ENCODE measurements around the gene OPCML. TPM values are rescaled to one million over a fixed set of nuclear protein-coding genes. Genes with fewer than 3 reads are reported as not detected.

OPCML gene
- total RNA-seq, 1 experiment from 2014 or later = 0.94 TPM

DNA sequence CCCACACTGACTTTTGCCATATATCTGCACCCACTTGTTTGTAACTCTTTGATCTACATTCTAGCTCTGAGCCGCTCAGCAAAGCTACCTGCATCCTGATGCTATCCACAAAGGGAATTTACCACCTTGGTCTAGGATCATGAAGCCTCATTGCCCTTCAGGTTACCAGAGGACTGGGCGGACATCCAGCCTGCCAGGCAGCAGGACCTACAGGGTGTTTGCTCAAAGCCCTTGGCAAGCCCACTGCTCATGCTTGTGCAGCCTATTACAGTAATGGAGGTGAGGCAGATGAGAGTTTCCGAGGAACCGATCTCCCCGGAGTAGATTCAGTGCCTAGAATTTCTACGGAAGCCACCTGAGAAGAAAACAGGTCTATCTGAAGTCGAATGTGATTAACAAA, 417.2 kb downstream of the OPCML start:
- no peaks in the 10 kb centered on the region for H3K27me3 ChIP-seq (ENCODE audit: insufficient read depth, low read length)

More for the DNA sequence above, 417.2 kb downstream of the OPCML start:
- no peak overlapping the region for H3T11ph ChIP-seq (ENCODE audit: low read length)
- no peak overlapping the region for H3K4ac ChIP-seq (ENCODE audit: low read depth, low read length)
- no peak overlapping the region for H4K8ac ChIP-seq (replicated peaks; ENCODE audit: insufficient read length, low read depth, low read length)
- Mint-ChIP-seq H3K4me1 (peaks cover 0 to 2% of the 10 kb centered on the region in 2 experiments; a peak in 1 of 4 replicates), H3K27ac (no peak overlapping the region), H3K4me3 (no peak overlapping the region), H3K27me3 (ENCODE audit: low read depth) (no peaks in the 10 kb centered on the region), H3K36me3 (ENCODE audit: insufficient read depth in 1 of 3, low read depth in 3 of 3) (no peaks in the 10 kb centered on the region), H3K9me3 (no peaks in the 10 kb centered on the region)
- no peak overlapping the region for H2BK20ac ChIP-seq (ENCODE audit: low read depth, low read length, poor library complexity, severe bottlenecking)
- H3K9ac ChIP-seq (ENCODE audit: extremely low read depth, insufficient read length, low read length) = no peak overlapping the region
- no peak overlapping the region for H2BK12ac ChIP-seq (ENCODE audit: insufficient read length, low read depth, low read length)
- H3K4me1 ChIP-seq (ENCODE audit: insufficient read depth, low read length) = no peaks in the 10 kb centered on the region
- no peak overlapping the region for H2AFZ ChIP-seq (ENCODE audit: low read length)
- H3K4me2 ChIP-seq (ENCODE audit: insufficient read depth, insufficient read length, low read length) = no peak overlapping the region
- H2BK120ac ChIP-seq (ENCODE audit: low read depth, low read length, poor library complexity, severe bottlenecking) = no peak overlapping the region
- no peak overlapping the region for H3K56ac ChIP-seq (ENCODE audit: insufficient read length, low read depth, low read length)
- no peak overlapping the region for H3K23ac ChIP-seq (ENCODE audit: insufficient read length, low read depth, low read length)
- H2AK5ac ChIP-seq (ENCODE audit: insufficient read length, low read length) = no peak overlapping the region
- no peaks in the 10 kb centered on the region for H3K79me1 ChIP-seq (ENCODE audit: insufficient read depth, low read depth, low read length, poor library complexity, severe bottlenecking)
- no peak overlapping the region for H4K5ac ChIP-seq (ENCODE audit: insufficient read length, low read depth, low read length)
- H3K23me2 ChIP-seq (ENCODE audit: insufficient read length, low read depth, low read length, poor library complexity, severe bottlenecking) = no peaks in the 10 kb centered on the region
- H2BK15ac ChIP-seq (ENCODE audit: low read depth, low read length) = no peak overlapping the region
- H3K9me3 ChIP-seq (ENCODE audit: control insufficient read depth, low read depth, low read length) = no peaks in the 10 kb centered on the region
- H4K20me1 ChIP-seq (ENCODE audit: control insufficient read depth, insufficient read depth, insufficient read length) = no peaks in the 10 kb centered on the region
- no peak overlapping the region for H3K18ac ChIP-seq (ENCODE audit: insufficient read length, low read depth, low read length)
- TF ChIP-seq CTCF (conservative IDR thresholded peaks at IDR 0.05) = no peak
- H3K79me2 ChIP-seq (ENCODE audit: insufficient read depth, low read length) = no peaks in the 10 kb centered on the region
- no peak for DNase-seq
- no peak overlapping the region for H3K27ac ChIP-seq (ENCODE audit: insufficient read length, low read depth, low read length)
- WGBS (ENCODE audit: extremely low coverage, insufficient read length, low lambda C conversion rate) = no CpG with 5 or more reads among the region's 7 CpGs
- H2BK5ac ChIP-seq (ENCODE audit: insufficient read length, low read length) = no peak overlapping the region
- H3K14ac ChIP-seq (ENCODE audit: insufficient read depth, low read length) = no peak overlapping the region; the same call in 1 of the 2 replicates
- H4K91ac ChIP-seq (ENCODE audit: insufficient read length, low read depth, low read length) = no peak overlapping the region

Data from H9 (cell line).